SU-DHL-6 (cell line): ENCODE results near the gene MTMR10.

Experiments
- H2AFZ ChIP-seq: fragments of 200-600 bp; sonication (generic); 2 replicates; pipeline ENCODE4 v1.6.1; 2014; ENCODE audit warnings: low read depth, mild to moderate bottlenecking, moderate library complexity, mixed read lengths, antibody characterized with exemption, low read length; ENCODE audit not compliant: severe bottlenecking
- H3F3A ChIP-seq: fragments of 200-600 bp; shearing (Covaris generic); 2 replicates; pipeline ENCODE4 v1.6.0; 2016; ENCODE audit warnings: antibody characterized with exemption, mild to moderate bottlenecking; ENCODE audit not compliant: insufficient read depth
- H3K27ac ChIP-seq: fragments of 200-600 bp; sonication (generic); 2 replicates; pipeline ENCODE4 v1.5.1; 2016; ENCODE audit warnings: low read depth, mild to moderate bottlenecking, low read length, moderate library complexity, mixed read lengths
- H3K27me3 ChIP-seq: fragments of 200-600 bp; sonication (generic), shearing (Covaris generic); 2 replicates; pipeline ENCODE4 v1.6.0; 2014; ENCODE audit warnings: mild to moderate bottlenecking, low read length
- H3K36me3 ChIP-seq: fragments of 200-600 bp; sonication (generic); 2 replicates; pipeline ENCODE4 v1.6.1; 2014; ENCODE audit warnings: mild to moderate bottlenecking, low read length, mixed read lengths
- H3K4me2 ChIP-seq: fragments of 300-600, 200-600 bp; shearing (Covaris generic), sonication (generic); 2 replicates; pipeline ENCODE4 v1.6.0; 2014; ENCODE audit warnings: low read length, low read depth, mild to moderate bottlenecking; ENCODE audit not compliant: poor library complexity, severe bottlenecking
- H3K4me3 ChIP-seq: fragments of 200-600 bp; sonication (generic); 2 replicates; pipeline ENCODE4 v1.5.1; 2014; ENCODE audit warnings: antibody characterized with exemption, low read length, mild to moderate bottlenecking, mixed read lengths; ENCODE audit not compliant: insufficient read depth, poor library complexity, severe bottlenecking
- H3K79me2 ChIP-seq: fragments of 200-600 bp; sonication (generic); 2 replicates; pipeline ENCODE4 v1.6.1; 2014; ENCODE audit warnings: mild to moderate bottlenecking, low read length, moderate library complexity; ENCODE audit not compliant: insufficient read depth
- H3K9ac ChIP-seq: fragments of 200-600 bp; sonication (generic); 2 replicates; pipeline ENCODE4 v1.7.0; 2014; ENCODE audit warnings: mild to moderate bottlenecking, low read length
- H3K9me2 ChIP-seq: fragments of 200-600 bp; sonication (generic); replicated peaks from 2 replicates; pipeline ENCODE4 v1.6.1; 2014; ENCODE audit warnings: low read length; ENCODE audit not compliant: insufficient read depth
- H3K9me3 ChIP-seq: fragments of 200-600 bp; sonication (generic); 2 replicates; pipeline ENCODE4 v1.6.1; 2014; ENCODE audit warnings: low read length, mixed read lengths; ENCODE audit not compliant: insufficient read depth
- H4K20me1 ChIP-seq: fragments of 200-600 bp; sonication (generic); 2 replicates; pipeline ENCODE4 v1.6.1; 2014; ENCODE audit warnings: low read depth, mild to moderate bottlenecking, antibody characterized with exemption, low read length, moderate library complexity, mixed read lengths
- CTCF ChIP-seq: fragments of 200-600 bp; sonication (generic); IDR thresholded peaks from one replicate; pipeline ENCODE4 v1.5.1; 2017; ENCODE audit warnings: antibody characterized with exemption, mild to moderate bottlenecking, low read length, moderate library complexity; ENCODE audit not compliant: insufficient read depth, poor library complexity, severe bottlenecking
- EZH2phosphoT487 ChIP-seq: fragments of 200-600 bp; sonication (generic), shearing (Covaris generic); conservative IDR thresholded peaks from 2 replicates; pipeline ENCODE4 v1.6.1; 2018; ENCODE audit warnings: mild to moderate bottlenecking, antibody characterized with exemption, low read length, moderate library complexity, mixed read lengths

The MTMR10 gene

GRCh38 chr15:30985081-30985531 lies 6.3 kb downstream of the MTMR10 start:
- Histone ChIP-seq H3K9ac (no peak overlapping the region), H3K79me2 (peaks cover 5% of the 10 kb centered on the region; the same call in 1 of the 2 replicates), H3K9me3 (no peaks in the 10 kb centered on the region), H3K9me2 (no peaks in the 10 kb centered on the region), H3K36me3 (no peaks in the 10 kb centered on the region), H3K4me2 (no peak overlapping the region), H3F3A (no peaks in the 10 kb centered on the region), H3K27me3 (no peaks in the 10 kb centered on the region), H3K4me3 (no peak overlapping the region), H4K20me1 (no peaks in the 10 kb centered on the region), H2AFZ (no peak overlapping the region), H3K27ac (no peak overlapping the region)
- no peak for TF ChIP-seq EZH2phosphoT487

- Histone ChIP-seq H4K20me1 (no peaks in the 10 kb centered on the region), H3K79me2 (no peaks in the 10 kb centered on the region; the same call in 1 of the 2 replicates), H3K4me3 (no peak overlapping the region), H3K27ac (no peak overlapping the region), H3K36me3 (no peaks in the 10 kb centered on the region), H3K4me2 (no peak overlapping the region), H3K9me3 (no peaks in the 10 kb centered on the region), H3K27me3 (no peaks in the 10 kb centered on the region), H3F3A (no peaks in the 10 kb centered on the region; the same call in 1 of the 2 replicates), H3K9me2 (no peaks in the 10 kb centered on the region), H3K9ac (no peak overlapping the region), H2AFZ (no peak overlapping the region)
- TF ChIP-seq CTCF (no peak), EZH2phosphoT487 (no peak)
Observed at GRCh38 chr15:30984542-30984941, 6.9 kb downstream of the MTMR10 start.

- Histone ChIP-seq H3K4me3 (no peak overlapping the region), H3K9me2 (no peaks in the 10 kb centered on the region), H2AFZ (no peak overlapping the region), H3K27ac (no peak overlapping the region), H3F3A (no peaks in the 10 kb centered on the region; the same call in 1 of the 2 replicates), H3K27me3 (no peaks in the 10 kb centered on the region), H3K36me3 (no peaks in the 10 kb centered on the region), H3K4me2 (no peak overlapping the region), H3K79me2 (no peaks in the 10 kb centered on the region; the same call in 1 of the 2 replicates), H4K20me1 (no peaks in the 10 kb centered on the region), H3K9ac (no peak overlapping the region), H3K9me3 (no peaks in the 10 kb centered on the region)
- TF ChIP-seq CTCF (no peak), EZH2phosphoT487 (no peak)
Observed at GRCh38 chr15:30984118-30984517, 7.3 kb downstream of the MTMR10 start.

- no peak overlapping the region for H3K4me2 ChIP-seq
- H3K27ac ChIP-seq, result no peak overlapping the region
- TF ChIP-seq EZH2phosphoT487 (no peak), CTCF (no peak)
- no peaks in the 10 kb centered on the region; the same call in 1 of the 2 replicates for H3F3A ChIP-seq
- no peaks in the 10 kb centered on the region for H4K20me1 ChIP-seq
- H3K79me2 ChIP-seq, result no peaks in the 10 kb centered on the region; the same call in 1 of the 2 replicates
- H3K27me3 ChIP-seq, result no peaks in the 10 kb centered on the region
- peaks cover 6% of the 10 kb centered on the region; the same call in 1 of the 2 replicates for H3K36me3 ChIP-seq
- no peak overlapping the region for H3K9ac ChIP-seq
- H3K4me3 ChIP-seq, result no peak overlapping the region
- H2AFZ ChIP-seq, result no peak overlapping the region
- no peaks in the 10 kb centered on the region for H3K9me3 ChIP-seq
- H3K9me2 ChIP-seq, result no peaks in the 10 kb centered on the region
Observed at GRCh38 chr15:30979457-30979856, 12.0 kb downstream of the MTMR10 start.
